ENCODE data around the gene FOXRED2. TPM values are rescaled to one million over a fixed set of nuclear protein-coding genes. Genes with fewer than 3 reads are reported as not detected.

The FOXRED2 gene
- total RNA-seq, 1 donor from 2014 or later, result 48.0 TPM

DNA sequence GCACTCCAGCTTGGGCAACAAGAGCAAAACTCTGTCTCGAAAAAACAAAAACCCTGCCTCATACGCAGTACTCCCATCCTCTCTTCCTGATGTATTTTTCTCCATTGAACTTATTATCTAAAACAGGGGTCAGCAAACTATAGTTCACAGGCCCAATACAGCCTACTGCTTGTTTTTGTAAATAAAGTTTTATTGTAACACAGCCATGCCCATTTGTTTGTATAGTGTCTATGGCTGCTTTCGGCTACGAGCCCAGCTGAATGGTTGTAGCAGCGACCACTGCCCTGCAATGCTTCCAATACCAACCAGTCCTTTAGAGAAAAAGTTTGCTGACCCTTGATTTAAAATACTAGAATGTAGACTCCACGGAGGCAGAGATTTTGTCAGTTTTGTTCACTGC lies 31.5 kb downstream of the FOXRED2 start:
- H3K4me1 Mint-ChIP-seq (ENCODE audit: unreplicated experiment), result peaks cover 18% of the 10 kb centered on the region

DNA sequence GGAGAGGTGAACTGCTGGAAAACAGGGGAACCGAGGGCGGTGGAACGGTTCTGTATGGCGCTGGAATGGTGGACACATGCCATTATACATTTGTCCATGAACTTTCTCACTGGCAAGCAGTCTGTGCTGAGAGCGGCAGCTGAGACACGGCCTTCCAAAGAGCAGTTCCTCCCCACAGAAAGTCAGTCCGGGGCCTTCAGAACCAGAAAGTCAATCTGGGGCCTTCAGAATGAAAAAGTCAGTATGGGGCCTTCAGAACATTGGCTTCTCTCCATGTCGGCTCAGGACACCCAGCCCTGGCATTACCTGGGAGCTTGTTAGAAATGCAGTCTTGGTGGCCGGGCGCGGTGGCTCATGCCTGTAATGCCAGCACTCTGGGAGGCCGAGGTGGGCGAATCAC lies 34.2 kb downstream of the FOXRED2 start:
- Mint-ChIP-seq H3K27me3 (ENCODE audit: unreplicated experiment) (no peaks in the 10 kb centered on the region), H3K27ac (ENCODE audit: unreplicated experiment) (peak overlapping the region; percentile 80), H3K4me3 (ENCODE audit: unreplicated experiment) (no peak overlapping the region), H3K9me3 (ENCODE audit: unreplicated experiment) (no peaks in the 10 kb centered on the region), H3K36me3 (ENCODE audit: unreplicated experiment) (peaks cover 34% of the 10 kb centered on the region), H3K4me1 (ENCODE audit: unreplicated experiment) (peaks cover 39% of the 10 kb centered on the region)
- TF ChIP-seq, protein P1, sequence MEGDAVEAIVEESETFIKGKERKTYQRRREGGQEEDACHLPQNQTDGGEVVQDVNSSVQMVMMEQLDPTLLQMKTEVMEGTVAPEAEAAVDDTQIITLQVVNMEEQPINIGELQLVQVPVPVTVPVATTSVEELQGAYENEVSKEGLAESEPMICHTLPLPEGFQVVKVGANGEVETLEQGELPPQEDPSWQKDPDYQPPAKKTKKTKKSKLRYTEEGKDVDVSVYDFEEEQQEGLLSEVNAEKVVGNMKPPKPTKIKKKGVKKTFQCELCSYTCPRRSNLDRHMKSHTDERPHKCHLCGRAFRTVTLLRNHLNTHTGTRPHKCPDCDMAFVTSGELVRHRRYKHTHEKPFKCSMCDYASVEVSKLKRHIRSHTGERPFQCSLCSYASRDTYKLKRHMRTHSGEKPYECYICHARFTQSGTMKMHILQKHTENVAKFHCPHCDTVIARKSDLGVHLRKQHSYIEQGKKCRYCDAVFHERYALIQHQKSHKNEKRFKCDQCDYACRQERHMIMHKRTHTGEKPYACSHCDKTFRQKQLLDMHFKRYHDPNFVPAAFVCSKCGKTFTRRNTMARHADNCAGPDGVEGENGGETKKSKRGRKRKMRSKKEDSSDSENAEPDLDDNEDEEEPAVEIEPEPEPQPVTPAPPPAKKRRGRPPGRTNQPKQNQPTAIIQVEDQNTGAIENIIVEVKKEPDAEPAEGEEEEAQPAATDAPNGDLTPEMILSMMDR (IDR thresholded peaks at IDR 0.05), result no peak
- no peak for DNase-seq (ENCODE audit: extremely low spot score, unreplicated experiment)

More for the DNA sequence above, 31.5 kb downstream of the FOXRED2 start:
- Mint-ChIP-seq H3K36me3 (ENCODE audit: unreplicated experiment) (peaks cover 34% of the 10 kb centered on the region), H3K27ac (ENCODE audit: unreplicated experiment) (no peak overlapping the region), H3K9me3 (ENCODE audit: unreplicated experiment) (no peaks in the 10 kb centered on the region), H3K27me3 (ENCODE audit: unreplicated experiment) (no peaks in the 10 kb centered on the region), H3K4me3 (ENCODE audit: unreplicated experiment) (no peak overlapping the region)
- TF ChIP-seq, protein P1 (IDR thresholded peaks at IDR 0.05), result no peak
- no peak for DNase-seq (ENCODE audit: extremely low spot score, unreplicated experiment)

DNA sequence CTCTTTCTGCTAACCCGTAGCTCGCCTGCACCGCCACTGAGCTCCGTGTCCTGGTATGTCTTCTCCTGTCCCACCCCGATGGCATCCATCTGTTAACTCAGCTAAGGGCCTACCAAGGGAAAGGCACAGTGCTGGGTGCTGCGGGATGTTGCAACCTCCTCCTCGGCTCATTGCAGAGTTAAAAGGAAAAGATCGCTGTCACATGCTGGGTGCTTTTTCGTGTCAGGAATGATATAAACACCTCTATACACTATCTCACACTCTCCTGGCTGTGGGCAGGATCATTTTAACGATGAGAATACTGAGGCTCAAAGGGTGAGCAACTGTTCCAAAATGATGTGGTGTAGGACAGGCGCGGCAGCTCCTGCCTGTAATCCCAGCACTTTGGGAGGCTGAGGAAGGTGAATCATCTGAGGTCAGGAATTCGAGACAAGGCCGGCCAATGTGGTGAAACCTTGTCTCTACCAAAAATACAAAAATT lies 35.5 kb downstream of the FOXRED2 start:
- peaks cover 24% of the 10 kb centered on the region for H3K36me3 Mint-ChIP-seq (ENCODE audit: unreplicated experiment)
- no peak for DNase-seq (ENCODE audit: extremely low spot score, unreplicated experiment)
- H3K4me3 Mint-ChIP-seq (ENCODE audit: unreplicated experiment), result no peak overlapping the region
- TF ChIP-seq, protein P1 (IDR thresholded peaks at IDR 0.05), result no peak
- H3K27me3 Mint-ChIP-seq (ENCODE audit: unreplicated experiment), result no peaks in the 10 kb centered on the region
- H3K27ac Mint-ChIP-seq (ENCODE audit: unreplicated experiment), result peak overlapping the region; percentile 63
- no peaks in the 10 kb centered on the region for H3K9me3 Mint-ChIP-seq (ENCODE audit: unreplicated experiment)
- H3K4me1 Mint-ChIP-seq (ENCODE audit: unreplicated experiment), result peaks cover 53% of the 10 kb centered on the region

DNA sequence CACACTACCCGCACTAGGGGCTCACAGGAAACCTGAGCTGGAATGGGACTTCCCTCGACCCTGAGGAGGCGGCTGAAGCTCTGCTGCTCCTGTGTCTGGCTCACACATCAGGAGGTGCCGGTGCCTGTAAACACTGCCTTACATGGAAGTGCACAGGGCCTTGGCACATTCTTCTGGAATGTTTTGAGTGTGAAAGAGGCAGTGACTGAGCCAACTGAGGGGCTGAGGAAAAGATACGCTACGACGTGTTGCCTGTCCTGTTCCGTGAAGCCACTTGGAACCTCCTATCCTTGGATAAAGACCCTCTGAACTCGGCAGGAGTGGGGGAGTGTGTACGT lies 35.9 kb downstream of the FOXRED2 start:
- Mint-ChIP-seq H3K27me3 (ENCODE audit: unreplicated experiment) (no peaks in the 10 kb centered on the region), H3K36me3 (ENCODE audit: unreplicated experiment) (peaks cover 22% of the 10 kb centered on the region), H3K9me3 (ENCODE audit: unreplicated experiment) (no peaks in the 10 kb centered on the region), H3K27ac (ENCODE audit: unreplicated experiment) (peak overlapping the region; percentile 38), H3K4me3 (ENCODE audit: unreplicated experiment) (no peak overlapping the region), H3K4me1 (ENCODE audit: unreplicated experiment) (peaks cover 57% of the 10 kb centered on the region)
- no peak for DNase-seq (ENCODE audit: extremely low spot score, unreplicated experiment)
- TF ChIP-seq, protein P1 (IDR thresholded peaks at IDR 0.05), result no peak

DNA sequence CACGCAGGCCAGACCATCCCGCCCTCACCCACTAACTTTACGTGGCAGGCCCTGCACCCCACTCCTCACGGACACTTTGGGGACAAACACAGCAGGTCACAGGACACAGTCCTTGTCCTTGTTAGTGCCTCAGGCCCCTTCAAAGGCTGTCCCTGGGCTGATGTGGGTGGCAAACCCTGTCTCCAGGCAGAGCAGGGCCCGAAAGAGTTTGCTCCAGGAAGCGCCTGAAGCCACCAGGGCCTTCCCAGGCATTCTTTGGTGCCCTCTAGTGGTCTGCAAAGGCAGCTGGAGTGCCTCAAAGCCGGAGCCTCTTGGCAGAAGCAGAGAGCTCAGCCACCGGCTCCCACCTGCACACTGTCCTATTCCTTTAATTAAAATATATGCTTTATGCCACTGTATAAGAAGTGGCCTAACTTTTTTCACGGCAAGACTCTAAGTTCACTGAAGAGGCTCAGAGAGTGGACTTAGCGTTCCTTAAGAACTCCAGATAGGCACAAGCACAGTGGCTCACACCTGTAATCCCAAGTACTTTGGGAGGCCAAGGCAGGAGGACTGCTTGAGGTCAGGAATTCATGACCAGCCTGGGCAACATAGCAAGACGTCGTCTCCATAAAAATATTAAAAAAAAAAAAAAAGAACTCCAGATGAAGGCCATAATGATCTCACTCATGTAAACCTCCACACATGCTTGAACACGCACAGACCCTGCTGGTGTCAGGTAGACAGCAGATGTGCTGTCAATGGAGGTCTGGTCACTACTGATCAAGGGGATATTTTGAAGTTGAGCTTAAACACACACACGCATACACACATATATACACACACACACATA lies 36.5 kb downstream of the FOXRED2 start:
- H3K9me3 Mint-ChIP-seq (ENCODE audit: unreplicated experiment), result no peaks in the 10 kb centered on the region
- peak overlapping the region; percentile 81 for H3K27ac Mint-ChIP-seq (ENCODE audit: unreplicated experiment)
- no peaks in the 10 kb centered on the region for H3K27me3 Mint-ChIP-seq (ENCODE audit: unreplicated experiment)
- peak; percentile 93 for DNase-seq (ENCODE audit: extremely low spot score, unreplicated experiment)
- H3K4me3 Mint-ChIP-seq (ENCODE audit: unreplicated experiment), result no peak overlapping the region
- H3K4me1 Mint-ChIP-seq (ENCODE audit: unreplicated experiment), result peaks cover 63% of the 10 kb centered on the region
- H3K36me3 Mint-ChIP-seq (ENCODE audit: unreplicated experiment), result peaks cover 16% of the 10 kb centered on the region
- TF ChIP-seq, protein P1 (IDR thresholded peaks at IDR 0.05), result peak; percentile 95

Data from osteocyte (in vitro differentiated cells).